K562 (cell line): ENCODE measurements around the gene MLN. TPM values are rescaled to one million over a fixed set of nuclear protein-coding genes. Genes with fewer than 3 reads are reported as not detected.
A peak's percentile ranks its signal among the peaks of the same experiment; 100 is the strongest.

Source experiments
- ATAC-seq: fragments of 200-7000 bp; cut with Tn5 transposase; 3 replicates; pipeline ENCODE4 v1.9.1; 2020; ENCODE audit warnings: moderate library complexity
- BruUV-seq: library from RNA; stranded (reverse); fragments of 400-500 nt; replicated peaks from 2 replicates; lab custom pipeline; 2021; lab: Mats Ljungman, UMichigan
- CTCF ChIA-PET: fragments of 300-600 bp; formaldehyde crosslinking; extraction: SDS; loops from one replicate; lab custom pipeline; 2021; ENCODE audit warnings: low intra/inter-chr PET ratio; lab: Yijun Ruan, JAX
- POLR2A ChIA-PET: fragments of 300-600, 350-650 bp; sonication (Branson Sonifier 250); formaldehyde crosslinking; extraction: SDS; loops from one replicate; lab custom pipeline; 2021; ENCODE audit warnings: antibody characterized with exemption, inconsistent platforms; lab: Yijun Ruan, JAX
- DNase-seq, 4 experiments: peaks; one replicate each; pipeline versions ENCODE4 v3.0.0 to v3.0.0-alpha.2; 2011 to 2018; ENCODE audit warnings: low spot score in 3 of 4, mixed read lengths in 3 of 4; ENCODE audit errors: extremely low read depth in 1 of 4
- FAIRE-seq: peaks from 2 replicates; lab custom pipeline; 2011; peaks lifted over from hg19 to GRCh38; lab: Jason Lieb, UNC
- H2AFZ ChIP-seq: 2 replicates; pipeline ENCODE4 v1.6.0; 2011; ENCODE audit warnings: low read depth, low read length, control low read depth, inconsistent platforms
- H3K27ac ChIP-seq: fragments of 200-600 bp; 3 replicates; pipeline ENCODE4 v1.8.0; 2011; ENCODE audit warnings: low read depth, mild to moderate bottlenecking, control low read depth, inconsistent platforms, low read length, moderate library complexity, mixed read lengths; ENCODE audit errors: extremely low read depth
- H3K27me3 ChIP-seq, 2 experiments: fragments of 300-600 bp in 1 of 2; 2 replicates in 1 of 2; 3 replicates in 1 of 2; pipeline versions ENCODE4 v1.6.0 to v1.8.0; 2011; ENCODE audit warnings: inconsistent platforms in 2 of 2, low read length in 2 of 2, mild to moderate bottlenecking in 1 of 2, mixed read lengths in 1 of 2, moderate library complexity in 1 of 2; ENCODE audit not compliant: control insufficient read depth in 2 of 2, insufficient read depth in 2 of 2
- H3K36me3 ChIP-seq: fragments of 300-600 bp; 3 replicates; pipeline ENCODE4 v1.8.0; 2011; ENCODE audit warnings: mild to moderate bottlenecking, low read length, inconsistent platforms; ENCODE audit not compliant: control insufficient read depth, insufficient read depth
- H3K4me1 ChIP-seq, 2 experiments: fragments of 200-600 bp in 1 of 2; replicated peaks in 1 of 2; 2 replicates in 1 of 2; 3 replicates in 1 of 2; pipeline versions ENCODE4 v1.5.1 to v1.8.0; 2011; ENCODE audit warnings: inconsistent platforms in 2 of 2, low read length in 2 of 2, mild to moderate bottlenecking in 1 of 2, mixed read lengths in 1 of 2, moderate library complexity in 1 of 2; ENCODE audit not compliant: control insufficient read depth in 2 of 2, insufficient read depth in 2 of 2
- H3K4me2 ChIP-seq: 2 replicates; pipeline ENCODE4 v1.6.1; 2011; ENCODE audit warnings: low read length, control low read depth, inconsistent platforms, mixed read lengths; ENCODE audit not compliant: insufficient read depth
- H3K4me3 ChIP-seq: fragments of 200-600 bp; sonication (generic), shearing (Covaris generic); 2 replicates; pipeline ENCODE4 v1.5.1; 2016; ENCODE audit warnings: control low read depth, inconsistent platforms
- H3K79me2 ChIP-seq: fragments of 200-600 bp; 3 replicates; pipeline ENCODE4 v1.8.0; 2011; ENCODE audit warnings: low read length, inconsistent platforms; ENCODE audit not compliant: control insufficient read depth, insufficient read depth
- H3K9ac ChIP-seq, 2 experiments: 2 replicates each; pipeline versions ENCODE4 v1.6.0 to v1.6.1; 2011; ENCODE audit warnings: low read depth in 2 of 2, low read length in 2 of 2, control low read depth in 1 of 2, inconsistent platforms in 1 of 2, mild to moderate bottlenecking in 1 of 2, mixed read lengths in 1 of 2; ENCODE audit not compliant: insufficient read depth in 1 of 2
- H3K9me1 ChIP-seq: one replicate; pipeline ENCODE4 v1.6.0; 2011; ENCODE audit warnings: inconsistent platforms, mild to moderate bottlenecking, low read length, moderate library complexity; ENCODE audit not compliant: control insufficient read depth, insufficient read depth
- H3K9me3 ChIP-seq: replicated peaks from 2 replicates; pipeline ENCODE4 v1.5.1; 2011; ENCODE audit warnings: low read depth, low read length, inconsistent platforms; ENCODE audit not compliant: control insufficient read depth, insufficient read depth
- H4K20me1 ChIP-seq: replicated peaks from 2 replicates; pipeline ENCODE4 v1.6.1; 2011; ENCODE audit warnings: low read length, inconsistent platforms, mixed read lengths; ENCODE audit not compliant: control insufficient read depth, insufficient read depth
- FOXA3 ChIP-seq, 2 experiments: fragments of 450-650 bp in 1 of 2; sonication (generic) in 1 of 2; formaldehyde crosslinking; IDR thresholded peaks in 1 of 2; conservative IDR thresholded peaks in 1 of 2; 2 replicates each; pipeline versions ENCODE4 v1.4.0 to v1.8.0; 2020 to 2022; ENCODE audit warnings: mild to moderate bottlenecking in 2 of 2, missing genetic modification reagents in 1 of 2
- GATAD2A ChIP-seq: fragments of 450-650 bp; IDR thresholded peaks from 2 replicates; pipeline ENCODE4 v1.6.1; 2017
- ZNF311 ChIP-seq: fragments of 250-450 bp; sonication (Bioruptor Pico); IDR thresholded peaks from 2 replicates; pipeline ENCODE4 v1.4.0; 2020; ENCODE audit warnings: mild to moderate bottlenecking, moderate library complexity
- WGBS: fragments of 100-300 bp; shearing (Covaris generic); methylation state at CpG from one replicate; pipeline ENCODE4 v1.1.6; 2016; ENCODE audit warnings: low coverage, mixed read lengths; ENCODE audit not compliant: insufficient coverage; ENCODE audit errors: missing lambda C conversion rate; 5-methylcytosine and 5-hydroxymethylcytosine counted together
- in situ Hi-C: fragments of 300-500 bp; cut with MboI; formaldehyde crosslinking; loops from 4 replicates; pipeline ENCODE4 v1.15.0; 2018; ENCODE audit warnings: inconsistent platforms, mixed read lengths
- intact Hi-C: fragments of 100-400 bp; cut with micrococcal nuclease; formaldehyde crosslinking; loops from 2 replicates; pipeline ENCODE4 v1.14.2; 2022
- polyA plus RNA-seq, 8 experiments: library from polyadenylated mRNA; depleted of rRNA in 4 of 8; stranded (reverse) in 5 of 8; unstranded in 3 of 8; fragments of >200 nt; fragmentation: Nextera tagmentation in 2 of 8; fragmentation: Illumina TruSeq in 1 of 8; extraction: Ambion mirVana in 2 of 8; extraction: Trizol in 1 of 8; gene quantifications; 2 replicates each; pipeline versions ENCODE4 v1.2.1 to v1.2.3, GENCODE V29; 2011 to 2014; ENCODE audit warnings: inconsistent platforms in 1 of 8, missing spikeins in 1 of 8
- total RNA-seq, 7 experiments: library from RNA; depleted of rRNA in 6 of 7; stranded (reverse); fragments of >200 nt in 6 of 7; fragmentation: Illumina TruSeq in 2 of 7; extraction: Trizol in 2 of 7; gene quantifications; 2 replicates each; pipeline versions ENCODE4 v1.2.1 to v1.2.3, GENCODE V29; 2011 to 2021; ENCODE audit warnings: low replicate concordance in 1 of 7
- TF ChIP-seq, protein P1 (sequence below): sonication (generic); formaldehyde crosslinking; IDR thresholded peaks from 2 replicates; pipeline ENCODE4 v1.8.0; 2022; ENCODE audit warnings: mild to moderate bottlenecking, missing genetic modification reagents
- TF ChIP-seq, protein P2 (sequence below): IDR thresholded peaks from 2 replicates; pipeline ENCODE4 v1.6.1; 2014; ENCODE audit warnings: antibody characterized with exemption

The MLN gene
- total and polyA plus RNA-seq, 9 of the 15 experiments (the other 6 are each of a cell fraction or from before 2014, with no cell fraction given): not detected

- FAIRE-seq: no peak
- no peak for DNase-seq
- peaks cover 15% of the 10 kb centered on the region; the same call in 1 of the 2 replicates for H4K20me1 ChIP-seq
- no peaks in the 10 kb centered on the region for H3K9me3 ChIP-seq
- no peak overlapping the region for H3K4me2 ChIP-seq
- H3K36me3 ChIP-seq: no peaks in the 10 kb centered on the region
- BruUV-seq: no TSS peak
- H2AFZ ChIP-seq: no peak overlapping the region
- CTCF ChIA-PET: interaction anchor here (0.6 to 2.1 kb wide), 6 partner anchors 17 to 1400 kb away, joined by 3 to 12 read pairs (median 6); partner anchors contain the start of gene UQCC2
- H3K27ac ChIP-seq: no peak overlapping the region
- intact Hi-C loops: loop anchor here (1.0 kb wide), 2 partner anchors 17 to 34 kb away; partner anchors contain the start of gene UQCC2
- peaks cover 28 to 61% of the 10 kb centered on the region in 2 experiments; a peak in 4 of 5 replicates for H3K27me3 ChIP-seq
- POLR2A ChIA-PET: interaction anchor here (0.7 to 1.1 kb wide), 4 partner anchors 15 to 38 kb away, joined by 3 to 5 read pairs (median 4); partner anchors contain the start of gene UQCC2
- no peak overlapping the region for H3K9ac ChIP-seq
- H3K4me1 ChIP-seq: peaks cover 6 to 11% of the 10 kb centered on the region in 2 experiments; a peak in 2 of 5 replicates
- 2% methylated on average over 11 of the region's 13 CpGs for WGBS
- no peak overlapping the region for H3K4me3 ChIP-seq
- ATAC-seq: no peak
- no peaks in the 10 kb centered on the region for H3K79me2 ChIP-seq
- in situ Hi-C loops: no loop called here
- TF ChIP-seq, protein P1, sequence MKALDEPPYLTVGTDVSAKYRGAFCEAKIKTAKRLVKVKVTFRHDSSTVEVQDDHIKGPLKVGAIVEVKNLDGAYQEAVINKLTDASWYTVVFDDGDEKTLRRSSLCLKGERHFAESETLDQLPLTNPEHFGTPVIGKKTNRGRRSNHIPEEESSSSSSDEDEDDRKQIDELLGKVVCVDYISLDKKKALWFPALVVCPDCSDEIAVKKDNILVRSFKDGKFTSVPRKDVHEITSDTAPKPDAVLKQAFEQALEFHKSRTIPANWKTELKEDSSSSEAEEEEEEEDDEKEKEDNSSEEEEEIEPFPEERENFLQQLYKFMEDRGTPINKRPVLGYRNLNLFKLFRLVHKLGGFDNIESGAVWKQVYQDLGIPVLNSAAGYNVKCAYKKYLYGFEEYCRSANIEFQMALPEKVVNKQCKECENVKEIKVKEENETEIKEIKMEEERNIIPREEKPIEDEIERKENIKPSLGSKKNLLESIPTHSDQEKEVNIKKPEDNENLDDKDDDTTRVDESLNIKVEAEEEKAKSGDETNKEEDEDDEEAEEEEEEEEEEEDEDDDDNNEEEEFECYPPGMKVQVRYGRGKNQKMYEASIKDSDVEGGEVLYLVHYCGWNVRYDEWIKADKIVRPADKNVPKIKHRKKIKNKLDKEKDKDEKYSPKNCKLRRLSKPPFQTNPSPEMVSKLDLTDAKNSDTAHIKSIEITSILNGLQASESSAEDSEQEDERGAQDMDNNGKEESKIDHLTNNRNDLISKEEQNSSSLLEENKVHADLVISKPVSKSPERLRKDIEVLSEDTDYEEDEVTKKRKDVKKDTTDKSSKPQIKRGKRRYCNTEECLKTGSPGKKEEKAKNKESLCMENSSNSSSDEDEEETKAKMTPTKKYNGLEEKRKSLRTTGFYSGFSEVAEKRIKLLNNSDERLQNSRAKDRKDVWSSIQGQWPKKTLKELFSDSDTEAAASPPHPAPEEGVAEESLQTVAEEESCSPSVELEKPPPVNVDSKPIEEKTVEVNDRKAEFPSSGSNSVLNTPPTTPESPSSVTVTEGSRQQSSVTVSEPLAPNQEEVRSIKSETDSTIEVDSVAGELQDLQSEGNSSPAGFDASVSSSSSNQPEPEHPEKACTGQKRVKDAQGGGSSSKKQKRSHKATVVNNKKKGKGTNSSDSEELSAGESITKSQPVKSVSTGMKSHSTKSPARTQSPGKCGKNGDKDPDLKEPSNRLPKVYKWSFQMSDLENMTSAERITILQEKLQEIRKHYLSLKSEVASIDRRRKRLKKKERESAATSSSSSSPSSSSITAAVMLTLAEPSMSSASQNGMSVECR (CRISPR knock-in tag): 0 out of 2 replicates have a peak, but pooled peaks have one; percentile 33
- TF ChIP-seq ZNF311 (CRISPR knock-in tag) (no peak), FOXA3 (CRISPR knock-in tag; conservative IDR thresholded peaks at IDR 0.05 in 1 of 2, IDR thresholded peaks at IDR 0.05 in 1 of 2) (no peak), GATAD2A (no peak)
- TF ChIP-seq, protein P2, sequence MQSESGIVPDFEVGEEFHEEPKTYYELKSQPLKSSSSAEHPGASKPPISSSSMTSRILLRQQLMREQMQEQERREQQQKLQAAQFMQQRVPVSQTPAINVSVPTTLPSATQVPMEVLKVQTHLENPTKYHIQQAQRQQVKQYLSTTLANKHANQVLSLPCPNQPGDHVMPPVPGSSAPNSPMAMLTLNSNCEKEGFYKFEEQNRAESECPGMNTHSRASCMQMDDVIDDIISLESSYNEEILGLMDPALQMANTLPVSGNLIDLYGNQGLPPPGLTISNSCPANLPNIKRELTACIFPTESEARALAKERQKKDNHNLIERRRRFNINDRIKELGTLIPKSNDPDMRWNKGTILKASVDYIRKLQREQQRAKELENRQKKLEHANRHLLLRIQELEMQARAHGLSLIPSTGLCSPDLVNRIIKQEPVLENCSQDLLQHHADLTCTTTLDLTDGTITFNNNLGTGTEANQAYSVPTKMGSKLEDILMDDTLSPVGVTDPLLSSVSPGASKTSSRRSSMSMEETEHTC: no peak
- H3K9me1 ChIP-seq: peaks cover 2% of the 10 kb centered on the region
Observed at GRCh38 chr6:33744895-33745546, 58.8 kb downstream of the MLN start.

Other genes starting within 250 kb of the MLN start
- gene BAK1, start 223.7 kb downstream of the MLN start, total RNA-seq (2014; rRNA removed): 11.5 and 14.8 TPM in 2 replicates
- 14.4 and 16.5 TPM in 2 replicates for gene BAK1, start 223.7 kb downstream of the MLN start, total RNA-seq (2014; rRNA removed; fragmentation: Illumina TruSeq; extraction: Trizol)
- 24.6 and 26.0 TPM in 2 replicates for gene BAK1, start 223.7 kb downstream of the MLN start, total RNA-seq (2015; rRNA removed; fragmentation: Illumina TruSeq; extraction: Trizol)
- 28.2 and 30.7 TPM in 2 replicates for gene BAK1, start 223.7 kb downstream of the MLN start, total RNA-seq (2021)
- 18.9 and 22.7 TPM in 2 replicates for gene BAK1, start 223.7 kb downstream of the MLN start, polyA plus RNA-seq (2011; rRNA removed)
- 23.7 and 28.2 TPM in 2 replicates for gene BAK1, start 223.7 kb downstream of the MLN start, polyA plus RNA-seq (2014; fragmentation: Illumina TruSeq; extraction: Trizol)
- 1 to 10 TPM; 5.4 to 9.7 TPM for gene BAK1, start 223.7 kb downstream of the MLN start, polyA plus RNA-seq (2014; fragmentation: Nextera tagmentation; extraction: Ambion mirVana)
- gene BAK1, start 223.7 kb downstream of the MLN start, polyA plus RNA-seq (2014; rRNA removed): 24.1 and 26.2 TPM in 2 replicates
- 13.2 and 17.2 TPM in 2 replicates for gene ITPR3, start 182.7 kb downstream of the MLN start, total RNA-seq (2014; rRNA removed)
- gene ITPR3, start 182.7 kb downstream of the MLN start, total RNA-seq (2014; rRNA removed; fragmentation: Illumina TruSeq; extraction: Trizol): 4.9 and 7.0 TPM in 2 replicates
- gene ITPR3, start 182.7 kb downstream of the MLN start, total RNA-seq (2015; rRNA removed; fragmentation: Illumina TruSeq; extraction: Trizol): 7.0 and 7.7 TPM in 2 replicates
- 31.2 and 35.7 TPM in 2 replicates for gene ITPR3, start 182.7 kb downstream of the MLN start, total RNA-seq (2021)
- 14.7 and 22.4 TPM in 2 replicates for gene ITPR3, start 182.7 kb downstream of the MLN start, polyA plus RNA-seq (2011; rRNA removed)
- gene ITPR3, start 182.7 kb downstream of the MLN start, polyA plus RNA-seq (2014; fragmentation: Illumina TruSeq; extraction: Trizol): 20.5 and 22.0 TPM in 2 replicates
- under 1 TPM; 0.39 to 0.73 TPM for gene ITPR3, start 182.7 kb downstream of the MLN start, polyA plus RNA-seq (2014; fragmentation: Nextera tagmentation; extraction: Ambion mirVana)
- gene ITPR3, start 182.7 kb downstream of the MLN start, polyA plus RNA-seq (2014; rRNA removed): 20.9 and 23.7 TPM in 2 replicates
- gene UQCC2, start 92.3 kb downstream of the MLN start, total RNA-seq (2014; rRNA removed): 63.3 and 92.9 TPM in 2 replicates
- gene UQCC2, start 92.3 kb downstream of the MLN start, total RNA-seq (2014; rRNA removed; fragmentation: Illumina TruSeq; extraction: Trizol): 140 and 158 TPM in 2 replicates
- gene UQCC2, start 92.3 kb downstream of the MLN start, total RNA-seq (2015; rRNA removed; fragmentation: Illumina TruSeq; extraction: Trizol): 113 and 133 TPM in 2 replicates
- 161 and 179 TPM in 2 replicates for gene UQCC2, start 92.3 kb downstream of the MLN start, total RNA-seq (2021)
- 128 and 161 TPM in 2 replicates for gene UQCC2, start 92.3 kb downstream of the MLN start, polyA plus RNA-seq (2011; rRNA removed)
- 110 and 119 TPM in 2 replicates for gene UQCC2, start 92.3 kb downstream of the MLN start, polyA plus RNA-seq (2014; fragmentation: Illumina TruSeq; extraction: Trizol)
- gene UQCC2, start 92.3 kb downstream of the MLN start, polyA plus RNA-seq (2014; fragmentation: Nextera tagmentation; extraction: Ambion mirVana): 100 to 1,000 TPM; 832 to 927 TPM
- 58.5 and 98.3 TPM in 2 replicates for gene UQCC2, start 92.3 kb downstream of the MLN start, polyA plus RNA-seq (2014; rRNA removed)
- gene IP6K3, start 57.1 kb downstream of the MLN start, total RNA-seq (2014; rRNA removed): not detected in 2 replicates
- gene IP6K3, start 57.1 kb downstream of the MLN start, total RNA-seq (2014; rRNA removed; fragmentation: Illumina TruSeq; extraction: Trizol): not detected in 2 replicates
- gene IP6K3, start 57.1 kb downstream of the MLN start, total RNA-seq (2015; rRNA removed; fragmentation: Illumina TruSeq; extraction: Trizol): not detected in 2 replicates
- not detected in 2 replicates for gene IP6K3, start 57.1 kb downstream of the MLN start, total RNA-seq (2021)
- not detected in 2 replicates for gene IP6K3, start 57.1 kb downstream of the MLN start, polyA plus RNA-seq (2011; rRNA removed)
- gene IP6K3, start 57.1 kb downstream of the MLN start, polyA plus RNA-seq (2014; fragmentation: Illumina TruSeq; extraction: Trizol): not detected in 2 replicates
- gene IP6K3, start 57.1 kb downstream of the MLN start, polyA plus RNA-seq (2014; fragmentation: Nextera tagmentation; extraction: Ambion mirVana): not detected
- not detected in 2 replicates for gene IP6K3, start 57.1 kb downstream of the MLN start, polyA plus RNA-seq (2014; rRNA removed)
- 30.8 and 42.0 TPM in 2 replicates for gene LEMD2, start 14.9 kb downstream of the MLN start, total RNA-seq (2014; rRNA removed)
- 24.3 and 28.2 TPM in 2 replicates for gene LEMD2, start 14.9 kb downstream of the MLN start, total RNA-seq (2014; rRNA removed; fragmentation: Illumina TruSeq; extraction: Trizol)
- gene LEMD2, start 14.9 kb downstream of the MLN start, total RNA-seq (2015; rRNA removed; fragmentation: Illumina TruSeq; extraction: Trizol): 36.4 and 44.5 TPM in 2 replicates
- gene LEMD2, start 14.9 kb downstream of the MLN start, total RNA-seq (2021): 36.4 and 42.6 TPM in 2 replicates
- gene LEMD2, start 14.9 kb downstream of the MLN start, polyA plus RNA-seq (2011; rRNA removed): 46.3 and 50.4 TPM in 2 replicates
- 26.4 and 26.7 TPM in 2 replicates for gene LEMD2, start 14.9 kb downstream of the MLN start, polyA plus RNA-seq (2014; fragmentation: Illumina TruSeq; extraction: Trizol)
- gene LEMD2, start 14.9 kb downstream of the MLN start, polyA plus RNA-seq (2014; fragmentation: Nextera tagmentation; extraction: Ambion mirVana): under 1 TPM; 0.32 to 0.37 TPM
- 34.3 and 41.4 TPM in 2 replicates for gene LEMD2, start 14.9 kb downstream of the MLN start, polyA plus RNA-seq (2014; rRNA removed)